Body of pancreas (tissue), 4 donors: Measurements from ENCODE around the gene RAPGEF4. TPM values are rescaled to one million over a fixed set of nuclear protein-coding genes. Genes with fewer than 3 reads are reported as not detected.

Experiments
- ATAC-seq: fragments of 150-250 bp; one replicate; pipeline ENCODE4 v1.9.1; 2016
- DNase-seq, 4 donors: peaks; one replicate each; pipeline ENCODE4 v3.0.0-alpha.2; 2019
- H3K27ac ChIP-seq, 4 donors: fragments of 200-600 bp; sonication (generic); 1 replicate in 3 of 4; 2 replicates in 1 of 4; pipeline versions ENCODE4 v1.5.1 to v1.6.1; 2016 to 2019; ENCODE audit warnings: mild to moderate bottlenecking in 1 of 4, mixed read lengths in 1 of 4, moderate library complexity in 1 of 4
- H3K27me3 ChIP-seq, 2 donors: fragments of 200-600 bp; sonication (generic); one replicate each; pipeline ENCODE4 v1.6.0; 2016; ENCODE audit warnings: mild to moderate bottlenecking in 1 of 2
- H3K36me3 ChIP-seq, 2 donors: fragments of 200-600 bp; sonication (generic); replicated peaks in 1 of 2; 2 replicates each; pipeline ENCODE4 v1.5.1; 2016; ENCODE audit warnings: low read depth in 2 of 2; ENCODE audit not compliant: insufficient read depth in 1 of 2
- H3K4me1 ChIP-seq: fragments of 200-600 bp; sonication (generic); one replicate; pipeline ENCODE4 v1.6.0; 2016
- H3K4me3 ChIP-seq, 2 donors: fragments of 200-600 bp; sonication (generic); 1 replicate in 1 of 2; 2 replicates in 1 of 2; pipeline ENCODE4 v1.5.1; 2016 to 2019
- H3K9me3 ChIP-seq, 3 donors: fragments of 200-600 bp; sonication (generic); 1 replicate in 2 of 3; 2 replicates in 1 of 3; pipeline ENCODE4 v1.5.1; 2016
- CTCF ChIP-seq, 7 experiments: fragments of 450-650 bp in 4 of 7; fragments of 200-600 bp in 3 of 7; sonication (generic) in 3 of 7; IDR thresholded peaks; one replicate each; pipeline ENCODE4 v1.5.1; 2016 to 2019; ENCODE audit warnings: antibody characterized with exemption in 7 of 7
- POLR2A ChIP-seq, 3 donors: fragments of 450-650 bp; IDR thresholded peaks; one replicate each; pipeline ENCODE4 v1.6.1; 2016; ENCODE audit warnings: antibody characterized with exemption in 3 of 3, mild to moderate bottlenecking in 2 of 3
- WGBS, 2 donors: methylation state at CpG; one replicate each; pipeline ENCODE4 v1.1.5; 2017; 5-methylcytosine and 5-hydroxymethylcytosine counted together
- intact Hi-C: fragments of 100-400 bp; cut with DNase I; formaldehyde crosslinking; loops from one replicate; pipeline ENCODE4 v1.15.1; 2023
- total RNA-seq, 2 donors: library from RNA; depleted of rRNA; stranded (reverse); fragments of >200 nt; gene quantifications; one replicate each; pipeline ENCODE4 v1.1.0, GENCODE V29; 2016

Gene RAPGEF4
- total RNA-seq, 2 donors from 2014 or later = 4.7 to 22.4 TPM

GRCh38 chr2:173054466-173054865 lies 318.8 kb downstream of the RAPGEF4 start:
- Histone ChIP-seq H3K4me1 (peaks cover 8% of the 10 kb centered on the region), H3K9me3 (no peaks in the 10 kb centered on the region), H3K36me3 (no peaks in the 10 kb centered on the region), H3K4me3 (no peak overlapping the region), H3K27ac (peak overlapping the region in 1 of 4 donors; percentile 30), H3K27me3 (no peaks in the 10 kb centered on the region)
- DNase-seq (no peak), ATAC-seq (peak; percentile 43)
- intact Hi-C loops = no loop called here
- TF ChIP-seq CTCF (IDR thresholded peaks at IDR 0.05) = no peak
- TF ChIP-seq POLR2A (IDR thresholded peaks at IDR 0.05) = no peak
- 61 to 69% methylated on average over 3 of the region's 3 CpGs for WGBS, 2 donors

- no peak overlapping the region for H3K4me3 ChIP-seq
- ATAC-seq = no peak
- no peak for DNase-seq
- no peaks in the 10 kb centered on the region for H3K9me3 ChIP-seq
- WGBS, 2 donors = 73 to 82% methylated on average over 4 of the region's 4 CpGs
- H3K36me3 ChIP-seq = no peaks in the 10 kb centered on the region
- intact Hi-C loops = no loop called here
- H3K27ac ChIP-seq = no peak overlapping the region
- H3K4me1 ChIP-seq = no peaks in the 10 kb centered on the region
- TF ChIP-seq POLR2A (IDR thresholded peaks at IDR 0.05) (no peak), CTCF (IDR thresholded peaks at IDR 0.05) (no peak)
- H3K27me3 ChIP-seq = no peaks in the 10 kb centered on the region
Observed at GRCh38 chr2:173056705-173057364, 321.2 kb downstream of the RAPGEF4 start.

GRCh38 chr2:173058097-173058496 lies 322.5 kb downstream of the RAPGEF4 start:
- Histone ChIP-seq H3K9me3 (no peaks in the 10 kb centered on the region), H3K27ac (no peak overlapping the region), H3K27me3 (no peaks in the 10 kb centered on the region), H3K4me3 (no peak overlapping the region), H3K4me1 (no peaks in the 10 kb centered on the region), H3K36me3 (no peaks in the 10 kb centered on the region)
- intact Hi-C loops = no loop called here
- ATAC-seq (peak; percentile 22), DNase-seq (peak in 1 of 4 donors; percentile 16)
- TF ChIP-seq POLR2A (IDR thresholded peaks at IDR 0.05) (no peak), CTCF (IDR thresholded peaks at IDR 0.05) (no peak)

GRCh38 chr2:173058673-173059072 lies 323.0 kb downstream of the RAPGEF4 start:
- ATAC-seq (no peak), DNase-seq (no peak)
- Histone ChIP-seq H3K36me3 (no peaks in the 10 kb centered on the region), H3K9me3 (no peaks in the 10 kb centered on the region), H3K27me3 (no peaks in the 10 kb centered on the region), H3K4me3 (no peak overlapping the region), H3K4me1 (no peaks in the 10 kb centered on the region), H3K27ac (no peak overlapping the region)
- intact Hi-C loops = no loop called here
- TF ChIP-seq POLR2A (IDR thresholded peaks at IDR 0.05) = no peak
- no peak for TF ChIP-seq CTCF (IDR thresholded peaks at IDR 0.05)
- WGBS, 2 donors = 87 to 96% methylated on average over 2 of the region's 2 CpGs

- H3K4me3 ChIP-seq = no peak overlapping the region
- TF ChIP-seq POLR2A (IDR thresholded peaks at IDR 0.05) (no peak), CTCF (IDR thresholded peaks at IDR 0.05) (no peak)
- H3K27ac ChIP-seq = no peak overlapping the region
- ATAC-seq = no peak
- no peaks in the 10 kb centered on the region for H3K4me1 ChIP-seq
- no peaks in the 10 kb centered on the region for H3K36me3 ChIP-seq
- no peak for DNase-seq
- H3K27me3 ChIP-seq = no peaks in the 10 kb centered on the region
- 88 to 91% methylated on average over 3 of the region's 3 CpGs for WGBS, 2 donors
- intact Hi-C loops = no loop called here
- no peaks in the 10 kb centered on the region for H3K9me3 ChIP-seq
Observed at GRCh38 chr2:173059292-173059691, 323.6 kb downstream of the RAPGEF4 start.
